AG04449 (cell line): ENCODE results near the gene SMPX.

ENCODE experiments used
- CTCF ChIA-PET: fragments of 350-600 bp; formaldehyde crosslinking; extraction: SDS; loops from one replicate; lab custom pipeline; 2021; ENCODE audit warnings: antibody characterized with exemption; lab: Yijun Ruan, JAX
- POLR2A ChIA-PET: fragments of 400-600, 350-600 bp; formaldehyde crosslinking; extraction: SDS; loops from one replicate; lab custom pipeline; 2020; ENCODE audit warnings: antibody characterized with exemption, inconsistent platforms; lab: Yijun Ruan, JAX
- DNase-seq: peaks from one replicate; pipeline ENCODE4 v3.0.0-alpha.2; 2010; ENCODE audit warnings: low read depth, low spot score
- H3K4me3 ChIP-seq: 2 replicates; pipeline ENCODE4 v1.5.1; 2011; ENCODE audit warnings: low read depth, mild to moderate bottlenecking, control low read depth, low read length
- CTCF ChIP-seq: IDR thresholded peaks from one replicate; pipeline ENCODE4 v1.5.1; 2011; ENCODE audit warnings: mild to moderate bottlenecking, moderate library complexity, low read length, control low read depth, inconsistent platforms; ENCODE audit not compliant: insufficient read depth; ENCODE audit errors: missing control alignments

The SMPX gene

GRCh38 chrX:21705225-21705624, 52.7 kb downstream of the SMPX start:
- CTCF ChIA-PET = interaction anchor here (0.6 kb wide), 1 partner anchor 14 kb away, joined by 4 read pairs; no protein-coding TSS in a partner anchor
- no peak overlapping the region for H3K4me3 ChIP-seq
- POLR2A ChIA-PET = no interaction called here
- no peak for DNase-seq
- TF ChIP-seq CTCF = no peak

- ChIA-PET CTCF (no interaction called here), POLR2A (no interaction called here)
- TF ChIP-seq CTCF = no peak
- H3K4me3 ChIP-seq = no peak overlapping the region
- DNase-seq = no peak
These were observed 55.2 kb downstream of the SMPX start for GRCh38 chrX:21702725-21703124.

GRCh38 chrX:21700967-21701366, 56.9 kb downstream of the SMPX start:
- ChIA-PET POLR2A (no interaction called here), CTCF (interaction anchor here (1.0 kb wide), 1 partner anchor 1170 kb away, joined by 3 read pairs; no protein-coding TSS in a partner anchor)
- no peak overlapping the region for H3K4me3 ChIP-seq
- DNase-seq = no peak
- no peak for TF ChIP-seq CTCF

- DNase-seq = no peak
- no peak for TF ChIP-seq CTCF
- no peak overlapping the region for H3K4me3 ChIP-seq
- POLR2A ChIA-PET = no interaction called here
- CTCF ChIA-PET = interaction anchor here (1.0 kb wide), 1 partner anchor 1169 kb away, joined by 3 read pairs; no protein-coding TSS in a partner anchor
These were observed 57.6 kb downstream of the SMPX start for GRCh38 chrX:21700275-21700674.

- ChIA-PET CTCF (interaction anchor here (0.6 to 1.6 kb wide), 2 partner anchors 8 to 9 kb away, joined by 3 to 4 read pairs; no protein-coding TSS in a partner anchor), POLR2A (no interaction called here)
- TF ChIP-seq CTCF = no peak
- no peak overlapping the region for H3K4me3 ChIP-seq
- no peak for DNase-seq
These were observed 58.8 kb downstream of the SMPX start for GRCh38 chrX:21699136-21699535.

GRCh38 chrX:21698272-21698671, 59.6 kb downstream of the SMPX start:
- POLR2A ChIA-PET = no interaction called here
- no peak for DNase-seq
- no peak overlapping the region for H3K4me3 ChIP-seq
- no peak for TF ChIP-seq CTCF
- CTCF ChIA-PET = interaction anchor here (1.6 kb wide), 1 partner anchor 10 kb away, joined by 4 read pairs; no protein-coding TSS in a partner anchor
